Measurements from ENCODE around the gene PLXDC1. TPM values are rescaled to one million over a fixed set of nuclear protein-coding genes. Genes with fewer than 3 reads are reported as not detected.

PLXDC1 gene
- total and polyA plus RNA-seq, 2 of the 8 experiments (the other 6 are each of a cell fraction or from before 2014, with no cell fraction given) = 4.1 to 14.6 TPM

- TF ChIP-seq SP4 (IDR thresholded peaks at IDR 0.05; ENCODE audit: low read length) = no peak
- no peak for TF ChIP-seq JUND (IDR thresholded peaks at IDR 0.05; ENCODE audit: low read length)
- TF ChIP-seq SIRT6 (IDR thresholded peaks at IDR 0.05; ENCODE audit: low read length) = no peak
Observed at GRCh38 chr17:39170558-39170957, 19.1 kb upstream of the PLXDC1 start (continued).

All from H1 (cell line).